Adrenal gland (tissue), 5 donors: ENCODE data around the gene RIMS3.

Source experiments
- POLR2A ChIP-seq, 2 donors: fragments of 450-650 bp; IDR thresholded peaks; one replicate each; pipeline ENCODE4 v1.6.1; 2017; ENCODE audit warnings: antibody characterized with exemption in 2 of 2, mild to moderate bottlenecking in 2 of 2, moderate library complexity in 1 of 2
- TF ChIP-seq, protein P1 (sequence below), 6 experiments: fragments of 450-650 bp in 4 of 6; fragments of 200-600 bp in 2 of 6; sonication (generic) in 1 of 6; IDR thresholded peaks; 1 replicate in 5 of 6; 2 replicates in 1 of 6; pipeline versions ENCODE4 v1.5.1 to v1.8.0; 2016 to 2021; ENCODE audit warnings: antibody characterized with exemption in 6 of 6, mild to moderate bottlenecking in 2 of 6, moderate library complexity in 1 of 6
- donor health status: DM: no; HTN: no; CAD: no.

DNA sequence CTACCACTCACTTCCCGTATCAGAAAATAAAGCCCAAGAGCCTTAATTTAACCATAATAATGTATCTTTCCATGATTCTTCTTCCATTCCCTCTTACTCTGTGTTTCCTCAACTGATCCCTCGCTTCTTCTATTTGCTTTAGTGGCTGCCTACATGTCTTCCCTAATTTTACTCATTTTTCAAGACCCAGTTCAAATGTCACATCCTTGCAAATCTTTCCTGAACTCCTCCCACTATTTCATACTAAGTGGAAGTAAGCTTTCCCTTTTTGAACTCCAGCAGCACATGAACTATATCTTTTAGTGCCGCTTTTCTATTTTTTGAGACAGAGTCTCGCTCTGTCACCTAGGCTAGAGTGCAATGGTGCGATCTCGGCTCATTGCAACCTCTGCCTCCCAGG is 22.2 kb upstream of the RIMS3 start:
- TF ChIP-seq POLR2A (IDR thresholded peaks at IDR 0.05): no peak
- TF ChIP-seq, protein P1, sequence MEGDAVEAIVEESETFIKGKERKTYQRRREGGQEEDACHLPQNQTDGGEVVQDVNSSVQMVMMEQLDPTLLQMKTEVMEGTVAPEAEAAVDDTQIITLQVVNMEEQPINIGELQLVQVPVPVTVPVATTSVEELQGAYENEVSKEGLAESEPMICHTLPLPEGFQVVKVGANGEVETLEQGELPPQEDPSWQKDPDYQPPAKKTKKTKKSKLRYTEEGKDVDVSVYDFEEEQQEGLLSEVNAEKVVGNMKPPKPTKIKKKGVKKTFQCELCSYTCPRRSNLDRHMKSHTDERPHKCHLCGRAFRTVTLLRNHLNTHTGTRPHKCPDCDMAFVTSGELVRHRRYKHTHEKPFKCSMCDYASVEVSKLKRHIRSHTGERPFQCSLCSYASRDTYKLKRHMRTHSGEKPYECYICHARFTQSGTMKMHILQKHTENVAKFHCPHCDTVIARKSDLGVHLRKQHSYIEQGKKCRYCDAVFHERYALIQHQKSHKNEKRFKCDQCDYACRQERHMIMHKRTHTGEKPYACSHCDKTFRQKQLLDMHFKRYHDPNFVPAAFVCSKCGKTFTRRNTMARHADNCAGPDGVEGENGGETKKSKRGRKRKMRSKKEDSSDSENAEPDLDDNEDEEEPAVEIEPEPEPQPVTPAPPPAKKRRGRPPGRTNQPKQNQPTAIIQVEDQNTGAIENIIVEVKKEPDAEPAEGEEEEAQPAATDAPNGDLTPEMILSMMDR (IDR thresholded peaks at IDR 0.05): no peak
